Stimulated activated CD4-positive, alpha-beta T cell treated with anti-CD3 and anti-CD28 coated beads, Interleukin-1b, Interleukin-23, amount 100 ng/mL, for 48 hours (primary cell): ENCODE data around the gene COL21A1.
"Not testable (repeated sequence)": the region's sequence is repeated elsewhere in the genome, so short reads cannot be mapped to it uniquely, and the experiment has no call there.

Source experiments
- DNase-seq: peaks from one replicate; pipeline ENCODE4 v3.0.0-alpha.2; 2020

The COL21A1 gene

GRCh38 chr6:56041591-56041990 is 205.8 kb downstream of the COL21A1 start:
- no peak for DNase-seq

DNA sequence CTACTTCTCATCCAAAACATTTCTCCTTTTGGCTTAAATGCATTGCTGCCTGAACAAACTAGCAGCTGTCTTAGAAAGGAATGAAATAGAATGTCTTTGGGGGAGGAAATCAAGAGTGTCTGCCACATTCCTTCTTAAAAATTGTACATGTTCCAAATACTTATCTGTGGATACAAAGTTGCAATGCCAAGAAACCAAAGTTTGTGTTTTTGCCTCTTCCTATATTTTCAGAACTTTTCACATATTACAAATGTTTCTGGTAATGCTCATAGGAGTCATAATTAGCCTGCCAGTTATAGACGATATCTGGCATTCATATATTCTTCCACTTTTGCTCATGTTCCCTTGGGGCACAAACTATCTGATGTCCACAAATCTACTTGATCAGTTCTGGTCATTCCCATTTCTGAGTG is 206.5 kb downstream of the COL21A1 start:
- no peak for DNase-seq

GRCh38 chr6:56040223-56040622 is 207.2 kb downstream of the COL21A1 start:
- no peak for DNase-seq

- no peak for DNase-seq
Measured at GRCh38 chr6:56038764-56039163, 208.6 kb downstream of the COL21A1 start.

GRCh38 chr6:56037601-56038000 is 209.8 kb downstream of the COL21A1 start:
- DNase-seq: no peak

- DNase-seq: no peak
Measured at GRCh38 chr6:56036916-56037600, 210.3 kb downstream of the COL21A1 start.

DNA sequence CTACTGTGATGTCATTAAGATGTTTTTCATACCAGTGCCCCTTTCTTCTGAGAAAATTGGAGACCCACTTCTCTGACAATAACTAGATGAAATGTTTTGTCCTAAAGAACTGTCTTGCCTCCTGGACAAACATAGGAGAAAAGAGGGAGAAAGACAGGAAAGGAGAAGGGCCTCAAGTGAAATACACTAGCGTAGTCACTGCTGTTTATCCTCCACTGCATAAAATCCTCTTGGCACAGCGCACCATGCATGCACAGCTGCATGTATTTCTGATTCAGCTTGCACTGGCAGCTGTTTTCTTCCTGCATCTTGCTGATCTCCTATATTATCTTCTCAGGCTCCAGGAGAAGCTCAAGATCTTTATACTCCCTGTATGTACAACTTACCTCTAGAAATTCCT is 214.0 kb downstream of the COL21A1 start:
- no peak for DNase-seq

- DNase-seq: no peak
Measured at GRCh38 chr6:56032715-56033260, 214.6 kb downstream of the COL21A1 start.

- DNase-seq: no peak
Measured at GRCh38 chr6:56027865-56028264, 219.5 kb downstream of the COL21A1 start.

- DNase-seq: no peak
Measured at GRCh38 chr6:56026455-56027180, 220.8 kb downstream of the COL21A1 start.

DNA sequence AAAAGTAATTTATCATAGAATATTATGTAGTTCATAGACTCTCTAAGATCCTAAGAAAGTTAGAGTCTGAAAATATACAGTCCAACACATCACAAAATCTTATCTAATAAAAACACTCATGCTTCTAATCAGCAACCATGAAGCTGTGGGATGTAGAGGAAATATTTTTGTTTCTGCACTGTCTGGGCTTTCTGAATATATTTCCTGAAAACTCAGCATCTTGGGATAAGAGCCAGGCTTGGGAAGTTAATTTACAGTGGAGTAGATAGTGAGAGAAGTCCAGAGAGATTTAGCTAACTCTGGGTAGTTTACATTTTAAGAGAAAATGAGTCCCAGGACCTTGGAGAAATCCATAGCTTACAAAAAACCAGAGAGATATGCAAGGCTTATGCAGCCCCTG is 221.6 kb downstream of the COL21A1 start:
- no peak for DNase-seq

GRCh38 chr6:56024931-56025330 is 222.4 kb downstream of the COL21A1 start:
- DNase-seq: no peak

DNA sequence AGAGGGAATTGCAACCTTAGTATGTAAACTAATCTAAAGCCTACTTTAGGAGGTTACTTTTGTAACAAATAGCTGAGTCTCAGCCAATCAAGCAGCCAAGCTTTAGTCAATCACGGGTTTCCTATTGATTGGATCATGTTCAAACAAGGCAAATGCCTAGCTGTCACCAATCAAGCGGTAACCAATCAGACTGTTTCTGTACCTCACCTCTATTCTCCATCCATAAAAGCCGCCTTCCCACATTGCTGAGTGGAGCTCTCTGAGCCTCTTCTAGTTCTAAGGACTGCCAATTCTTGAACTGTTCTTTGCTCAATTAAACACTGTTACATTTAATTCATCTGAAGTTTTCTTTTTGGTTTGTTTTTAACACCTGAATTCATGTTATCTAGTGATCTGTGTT is 223.6 kb downstream of the COL21A1 start:
- DNase-seq: no peak

- no peak for DNase-seq
Measured at GRCh38 chr6:56022678-56023077, 224.7 kb downstream of the COL21A1 start.

DNA sequence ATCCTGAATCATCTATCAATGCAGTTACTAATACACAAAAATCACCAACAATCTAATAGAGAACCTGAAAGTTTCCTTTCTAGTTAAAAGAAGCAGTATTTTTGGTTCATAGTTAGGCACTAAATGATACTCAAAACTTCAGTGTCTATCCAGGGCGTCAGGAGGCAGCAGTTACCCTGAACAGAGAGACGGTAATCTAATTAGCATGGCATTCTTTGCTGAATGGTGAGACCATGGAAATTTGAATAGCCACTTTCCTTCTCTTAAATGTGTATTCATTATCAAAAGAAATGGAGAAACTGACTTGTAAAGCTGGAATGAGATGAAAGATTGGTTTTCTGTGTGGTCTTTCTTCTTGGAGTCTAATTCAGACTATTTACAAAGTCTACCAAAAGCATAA is 225.4 kb downstream of the COL21A1 start:
- DNase-seq: no peak

DNA sequence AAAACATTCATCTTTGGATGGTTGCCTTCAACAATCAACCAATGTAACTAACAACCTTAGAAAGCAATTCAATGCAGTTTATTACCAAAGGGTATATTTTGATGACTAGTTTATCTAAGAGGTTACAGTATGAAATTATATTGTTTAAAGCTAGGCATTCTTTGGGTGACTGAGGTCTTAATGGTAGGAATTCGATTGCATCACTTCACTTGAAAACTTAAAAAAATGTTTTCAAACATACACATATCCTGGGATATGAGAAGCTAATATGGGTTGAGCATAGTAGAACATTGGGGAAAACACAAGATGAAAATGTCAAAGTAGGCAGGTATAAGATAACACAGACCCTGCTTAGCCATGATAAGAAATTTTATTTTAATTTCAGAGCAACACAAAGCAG is 227.4 kb downstream of the COL21A1 start:
- no peak for DNase-seq

DNA sequence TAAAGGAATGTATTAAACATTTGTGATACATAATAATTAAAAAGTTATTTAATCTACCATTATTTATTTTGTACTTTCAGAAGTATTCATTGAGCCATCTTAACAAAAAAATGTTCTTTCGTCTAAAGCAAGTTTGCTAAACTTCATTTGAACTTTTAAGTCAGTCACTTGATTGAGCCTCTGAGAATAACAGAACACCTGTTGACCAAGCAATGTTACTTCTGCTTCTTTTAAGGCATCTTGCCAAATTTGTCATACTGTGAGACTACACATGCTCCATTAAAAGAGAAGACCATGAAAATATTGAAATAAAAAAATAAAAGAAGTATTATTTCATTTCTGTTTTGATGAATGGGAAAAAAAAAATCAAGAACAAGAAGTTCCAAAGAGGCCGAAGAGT is 230.2 kb downstream of the COL21A1 start:
- no peak for DNase-seq

DNA sequence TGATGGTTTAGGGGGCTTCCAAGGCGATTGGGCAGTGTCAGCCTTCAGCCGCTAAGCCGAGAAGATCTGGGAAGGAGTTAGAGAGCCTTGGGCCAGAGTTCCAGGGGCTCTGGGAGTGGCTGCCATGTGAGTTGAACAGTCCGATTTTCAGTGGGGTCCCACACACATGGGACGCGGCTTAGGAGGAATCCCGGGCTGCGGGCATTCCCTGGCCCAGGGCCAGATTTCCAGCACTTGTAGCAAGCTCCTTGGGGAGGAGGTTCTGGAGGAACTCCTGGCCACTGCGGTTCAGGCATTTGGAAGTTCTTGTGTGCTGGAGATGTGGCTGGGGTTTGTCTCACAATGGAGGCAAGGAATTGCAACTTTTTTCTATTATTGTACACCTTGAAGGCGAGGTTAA is 233.3 kb downstream of the COL21A1 start:
- DNase-seq: not testable (repeated sequence)

DNA sequence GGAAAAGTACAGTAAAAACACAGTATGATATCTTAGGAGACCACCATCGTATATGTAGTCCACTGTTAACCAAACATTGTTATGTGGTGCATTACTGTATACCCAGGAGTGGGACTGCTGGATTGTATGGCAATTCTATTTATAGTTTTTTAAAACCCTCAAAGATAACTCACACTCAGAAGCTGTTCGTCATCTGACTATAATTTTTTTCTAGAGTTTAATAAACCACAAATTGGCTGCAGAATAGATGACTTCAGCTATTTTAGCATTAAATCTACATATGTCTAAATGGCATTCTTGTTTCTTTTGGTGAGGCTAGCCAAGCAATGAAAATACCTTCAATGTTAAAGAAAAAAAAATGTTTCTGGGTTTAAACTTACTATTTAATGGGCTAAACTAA is 237.7 kb downstream of the COL21A1 start:
- DNase-seq: no peak
